Calu3 (cell line): ENCODE data around the gene RAB8A. TPM values are rescaled to one million over a fixed set of nuclear protein-coding genes. Genes with fewer than 3 reads are reported as not detected.

Experiments used
- BruUV-seq: library from RNA; stranded (reverse); fragments of 400-500 nt; replicated peaks from 2 replicates; lab custom pipeline; 2021; lab: Mats Ljungman, UMichigan
- CTCF ChIA-PET: fragments of 300-600 bp; sonication (Branson Sonifier 250); formaldehyde crosslinking; loops from one replicate; lab custom pipeline; 2022; ENCODE audit warnings: antibody characterized with exemption; lab: Charles Lee
- DNase-seq: peaks from one replicate; pipeline ENCODE4 v3.0.0; 2022
- H3K27ac Mint-ChIP-seq: one replicate; pipeline ENCODE4 v1.8.0; 2022; ENCODE audit warnings: mixed read lengths; ENCODE audit not compliant: unreplicated experiment
- H3K27me3 Mint-ChIP-seq: one replicate; pipeline ENCODE4 v1.8.0; 2022; ENCODE audit warnings: mixed read lengths; ENCODE audit not compliant: unreplicated experiment
- H3K36me3 Mint-ChIP-seq: one replicate; pipeline ENCODE4 v1.8.0; 2022; ENCODE audit warnings: mild to moderate bottlenecking, moderate library complexity, mixed read lengths; ENCODE audit not compliant: insufficient read depth, unreplicated experiment
- H3K4me1 Mint-ChIP-seq: one replicate; pipeline ENCODE4 v1.8.0; 2022; ENCODE audit warnings: mild to moderate bottlenecking, low read depth, mixed read lengths; ENCODE audit not compliant: unreplicated experiment
- H3K4me3 Mint-ChIP-seq: one replicate; pipeline ENCODE4 v1.8.0; 2022; ENCODE audit warnings: mild to moderate bottlenecking, low read depth, moderate library complexity, mixed read lengths; ENCODE audit not compliant: unreplicated experiment
- H3K9me3 Mint-ChIP-seq: one replicate; pipeline ENCODE4 v1.8.0; 2022; ENCODE audit warnings: low read depth, mixed read lengths; ENCODE audit not compliant: unreplicated experiment
- intact Hi-C: fragments of 100-400 bp; cut with micrococcal nuclease; formaldehyde crosslinking; loops from one replicate; pipeline ENCODE4 v1.10.0; 2022; ENCODE audit not compliant: unreplicated experiment
- total RNA-seq: library from RNA; stranded (reverse); gene quantifications from 2 replicates; pipeline ENCODE4 v1.2.3, GENCODE V29; 2022
- TF ChIP-seq, protein P1 (sequence below): fragments of 200-600 bp; IDR thresholded peaks from one replicate; pipeline ENCODE4 v1.8.0; 2022; ENCODE audit warnings: antibody characterized with exemption; ENCODE audit not compliant: unreplicated experiment

The RAB8A gene
- total RNA-seq, 1 experiment from 2014 or later, result 77.3 TPM

DNA sequence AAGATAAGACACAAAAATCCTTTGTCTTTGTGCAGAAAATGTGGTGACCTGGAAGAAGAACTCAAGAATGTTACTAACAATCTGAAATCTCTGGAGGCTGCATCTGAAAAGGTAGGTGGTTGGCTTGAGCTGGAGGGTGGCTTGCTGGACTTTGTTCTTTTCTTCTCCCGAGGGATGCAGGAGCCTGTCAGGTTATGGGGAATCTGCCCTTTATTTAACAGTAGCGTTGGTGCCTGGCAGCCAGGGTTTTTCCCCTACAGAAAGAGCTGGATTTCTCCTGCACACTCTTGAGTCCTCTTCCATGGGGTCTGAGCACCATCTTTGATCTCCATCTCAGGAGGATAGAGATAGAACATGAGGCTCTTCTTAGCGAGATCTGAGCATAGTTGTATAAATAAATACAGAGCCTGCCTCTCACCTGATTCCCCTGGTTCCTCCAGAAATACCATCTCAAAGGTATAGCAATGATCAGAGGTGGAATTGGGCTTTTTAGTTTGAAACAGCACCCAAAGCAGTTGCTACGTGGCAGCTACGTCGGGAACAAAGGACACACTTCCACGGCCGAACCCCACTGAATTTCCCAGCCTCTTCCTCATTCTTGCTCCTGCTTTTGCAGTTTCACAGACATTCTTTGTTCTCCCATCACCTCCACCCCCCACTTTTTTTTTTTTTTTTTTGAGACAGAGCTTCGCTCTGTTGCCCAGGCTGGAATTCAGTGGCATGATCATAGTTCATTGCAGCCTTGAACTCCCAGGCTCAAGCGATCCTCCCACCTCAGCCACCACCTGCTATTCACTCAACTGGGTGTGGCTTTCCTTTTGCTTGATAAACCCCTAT, 22.5 kb upstream of the RAB8A start:
- BruUV-seq, result TSS peak; percentile 93
- no peaks in the 10 kb centered on the region for H3K9me3 Mint-ChIP-seq
- TF ChIP-seq, protein P1, sequence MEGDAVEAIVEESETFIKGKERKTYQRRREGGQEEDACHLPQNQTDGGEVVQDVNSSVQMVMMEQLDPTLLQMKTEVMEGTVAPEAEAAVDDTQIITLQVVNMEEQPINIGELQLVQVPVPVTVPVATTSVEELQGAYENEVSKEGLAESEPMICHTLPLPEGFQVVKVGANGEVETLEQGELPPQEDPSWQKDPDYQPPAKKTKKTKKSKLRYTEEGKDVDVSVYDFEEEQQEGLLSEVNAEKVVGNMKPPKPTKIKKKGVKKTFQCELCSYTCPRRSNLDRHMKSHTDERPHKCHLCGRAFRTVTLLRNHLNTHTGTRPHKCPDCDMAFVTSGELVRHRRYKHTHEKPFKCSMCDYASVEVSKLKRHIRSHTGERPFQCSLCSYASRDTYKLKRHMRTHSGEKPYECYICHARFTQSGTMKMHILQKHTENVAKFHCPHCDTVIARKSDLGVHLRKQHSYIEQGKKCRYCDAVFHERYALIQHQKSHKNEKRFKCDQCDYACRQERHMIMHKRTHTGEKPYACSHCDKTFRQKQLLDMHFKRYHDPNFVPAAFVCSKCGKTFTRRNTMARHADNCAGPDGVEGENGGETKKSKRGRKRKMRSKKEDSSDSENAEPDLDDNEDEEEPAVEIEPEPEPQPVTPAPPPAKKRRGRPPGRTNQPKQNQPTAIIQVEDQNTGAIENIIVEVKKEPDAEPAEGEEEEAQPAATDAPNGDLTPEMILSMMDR, result no peak
- CTCF ChIA-PET, result interaction anchor here (0.5 to 2.3 kb wide), 9 partner anchors 10 to 737 kb away, joined by 3 to 9 read pairs (median 4); no protein-coding TSS in a partner anchor
- H3K27me3 Mint-ChIP-seq, result no peaks in the 10 kb centered on the region
- DNase-seq, result peak; percentile 58
- H3K27ac Mint-ChIP-seq, result peak overlapping the region; percentile 95
- H3K4me3 Mint-ChIP-seq, result peak overlapping the region; percentile 55
- peaks cover 34% of the 10 kb centered on the region for H3K4me1 Mint-ChIP-seq
- H3K36me3 Mint-ChIP-seq, result peaks cover 85% of the 10 kb centered on the region
- intact Hi-C loops, result no loop called here

DNA sequence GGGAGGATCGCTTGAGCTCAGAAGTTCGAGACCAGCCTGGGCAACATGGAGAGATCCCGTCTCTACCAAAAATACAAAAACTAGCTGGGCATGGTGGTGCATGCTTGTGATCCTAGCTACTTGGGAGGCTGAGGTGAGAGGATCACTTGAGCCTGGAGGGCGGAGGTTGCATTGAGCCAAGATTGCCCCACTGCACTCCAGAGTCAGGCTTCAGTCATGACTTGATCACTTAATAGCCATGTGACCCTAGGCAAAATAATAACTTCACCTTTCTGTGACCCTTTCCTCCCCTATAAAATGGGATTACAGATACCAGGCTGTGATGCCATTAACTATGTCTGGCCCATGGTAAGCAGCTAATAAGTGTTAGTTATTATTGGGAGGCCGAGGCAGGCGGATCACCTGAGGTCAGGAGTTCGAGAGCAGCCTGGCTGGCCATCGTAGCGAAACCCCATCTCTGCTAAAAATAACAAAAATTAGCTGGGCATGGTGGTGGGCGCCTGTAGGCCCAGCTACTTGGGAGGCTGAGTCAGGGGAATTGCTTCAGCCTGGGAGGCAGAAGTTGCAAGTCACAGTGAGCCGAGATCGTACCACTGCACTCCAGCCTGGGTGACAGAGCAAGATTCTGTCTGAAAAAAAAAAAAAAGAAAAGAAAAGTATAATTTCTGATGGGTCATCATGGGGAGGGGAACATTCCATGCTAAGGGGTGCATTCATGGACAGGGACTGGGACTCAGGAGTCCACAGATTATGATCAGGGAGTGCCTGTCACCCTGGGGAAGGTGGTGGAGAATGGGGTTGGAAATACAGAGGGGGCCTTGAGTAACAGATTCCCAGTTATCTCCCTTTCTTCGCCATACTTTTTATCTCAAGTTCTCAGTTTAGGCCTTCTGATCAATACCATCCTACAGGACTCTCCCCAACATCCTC, 19.9 kb upstream of the RAB8A start:
- no peak overlapping the region for H3K4me3 Mint-ChIP-seq
- no peak for DNase-seq

DNA sequence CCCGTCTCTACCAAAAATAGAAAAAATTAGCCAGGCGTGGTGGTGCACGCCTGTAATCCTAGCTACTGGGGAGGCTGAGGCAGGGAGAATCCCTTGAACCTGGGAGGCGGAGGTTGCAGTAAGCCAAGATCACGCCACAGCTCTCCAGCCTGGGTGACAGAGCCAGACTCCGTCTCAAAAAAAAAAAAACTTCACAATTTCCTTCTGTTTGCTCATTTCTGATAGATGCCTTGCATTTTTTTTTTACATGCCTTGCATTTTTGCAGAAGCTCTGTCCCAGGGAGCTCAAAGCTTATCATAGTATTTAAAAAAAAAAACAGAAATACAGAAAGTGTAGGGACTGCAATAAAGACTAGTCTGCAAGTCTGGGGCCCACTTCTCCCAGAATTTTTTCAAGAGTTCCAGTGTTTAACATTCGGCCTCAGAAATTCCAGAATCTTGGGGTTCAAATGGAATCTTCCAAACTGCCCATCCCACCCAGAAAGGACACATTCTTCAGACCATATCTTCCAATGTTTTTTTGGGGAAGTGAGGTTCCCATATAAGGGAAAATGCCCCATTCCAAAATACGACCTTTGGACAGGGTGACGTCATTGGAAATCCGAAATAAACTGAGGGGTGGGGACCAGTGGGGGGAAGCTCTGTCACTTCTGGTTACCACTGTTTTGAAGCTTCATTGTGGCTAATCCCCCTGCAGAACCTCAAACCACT, 17.2 kb upstream of the RAB8A start:
- H3K9me3 Mint-ChIP-seq, result no peaks in the 10 kb centered on the region
- no TSS peak for BruUV-seq
- CTCF ChIA-PET, result no interaction called here
- H3K4me3 Mint-ChIP-seq, result no peak overlapping the region
- intact Hi-C loops, result no loop called here
- H3K27ac Mint-ChIP-seq, result no peak overlapping the region
- peaks cover 81% of the 10 kb centered on the region for H3K36me3 Mint-ChIP-seq
- no peak for DNase-seq
- TF ChIP-seq, protein P1, result no peak
- H3K4me1 Mint-ChIP-seq, result peaks cover 26% of the 10 kb centered on the region
- H3K27me3 Mint-ChIP-seq, result no peaks in the 10 kb centered on the region

More for the DNA sequence above, 19.9 kb upstream of the RAB8A start:
- intact Hi-C loops, result no loop called here
- no peaks in the 10 kb centered on the region for H3K9me3 Mint-ChIP-seq
- peaks cover 82% of the 10 kb centered on the region for H3K36me3 Mint-ChIP-seq
- TF ChIP-seq, protein P1, result no peak
- CTCF ChIA-PET, result no interaction called here
- no TSS peak for BruUV-seq
- H3K27ac Mint-ChIP-seq, result no peak overlapping the region
- H3K27me3 Mint-ChIP-seq, result no peaks in the 10 kb centered on the region
- peaks cover 34% of the 10 kb centered on the region for H3K4me1 Mint-ChIP-seq

DNA sequence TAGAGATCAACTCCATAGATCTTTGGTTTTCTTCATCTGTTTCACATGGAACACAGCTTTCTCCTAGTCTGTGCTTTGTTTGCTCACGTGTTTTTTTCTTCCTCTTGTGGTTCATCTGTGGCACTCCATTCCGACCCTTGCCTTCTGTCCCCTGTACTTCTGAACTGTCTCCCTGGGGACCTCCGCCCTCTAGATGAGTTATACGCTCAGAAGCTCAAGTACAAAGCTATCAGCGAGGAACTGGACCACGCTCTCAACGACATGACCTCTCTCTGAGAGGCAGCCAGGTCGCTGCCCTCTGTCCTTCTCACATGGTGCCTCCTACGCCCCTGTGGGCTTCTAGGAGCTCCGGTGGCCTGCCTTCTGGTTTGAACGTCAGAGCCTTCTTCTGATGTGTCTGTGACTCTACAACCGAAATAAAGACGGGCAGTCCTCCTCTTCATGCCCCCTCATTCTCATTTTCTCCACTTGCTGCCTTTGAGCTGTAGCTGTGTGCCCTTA, 16.6 kb upstream of the RAB8A start:
- BruUV-seq, result no TSS peak
- H3K27me3 Mint-ChIP-seq, result no peaks in the 10 kb centered on the region
- peaks cover 21% of the 10 kb centered on the region for H3K4me1 Mint-ChIP-seq

More for the DNA sequence above, 16.6 kb upstream of the RAB8A start:
- CTCF ChIA-PET, result no interaction called here
- Mint-ChIP-seq H3K36me3 (peaks cover 79% of the 10 kb centered on the region), H3K27ac (no peak overlapping the region), H3K4me3 (no peak overlapping the region), H3K9me3 (no peaks in the 10 kb centered on the region)
- intact Hi-C loops, result no loop called here
- no peak for DNase-seq
- TF ChIP-seq, protein P1, result no peak
